ENCODE data around the gene RERE.
"Not testable (repeated sequence)": the region's sequence is repeated elsewhere in the genome, so short reads cannot be mapped to it uniquely, and the experiment has no call there.

Gene RERE

GRCh38 chr1:8718850-8719361 lies 98.5 kb downstream of the RERE start:
- DNase-seq, result peak in 6 of 56 donors; percentile 7 to 27 (median 12)

DNA sequence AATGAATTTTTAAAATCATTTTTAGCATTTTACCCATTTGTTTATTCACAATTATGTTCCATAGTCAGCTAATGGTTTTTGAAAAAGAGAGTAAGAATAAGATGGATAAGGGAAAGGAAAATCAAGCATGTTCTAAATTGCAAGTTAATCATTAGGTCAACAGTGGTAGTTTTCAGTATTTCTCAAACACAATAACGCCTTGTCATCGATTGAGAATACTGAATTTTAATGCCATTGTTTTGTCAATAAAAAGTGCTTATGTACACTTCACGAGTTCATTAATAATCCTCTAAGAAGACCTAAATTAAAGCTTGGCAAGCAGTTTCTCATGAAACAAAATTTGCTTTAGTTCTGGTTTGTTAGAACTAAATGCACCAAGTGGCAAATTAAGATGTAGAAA lies 100.3 kb downstream of the RERE start:
- no peak for DNase-seq

DNA sequence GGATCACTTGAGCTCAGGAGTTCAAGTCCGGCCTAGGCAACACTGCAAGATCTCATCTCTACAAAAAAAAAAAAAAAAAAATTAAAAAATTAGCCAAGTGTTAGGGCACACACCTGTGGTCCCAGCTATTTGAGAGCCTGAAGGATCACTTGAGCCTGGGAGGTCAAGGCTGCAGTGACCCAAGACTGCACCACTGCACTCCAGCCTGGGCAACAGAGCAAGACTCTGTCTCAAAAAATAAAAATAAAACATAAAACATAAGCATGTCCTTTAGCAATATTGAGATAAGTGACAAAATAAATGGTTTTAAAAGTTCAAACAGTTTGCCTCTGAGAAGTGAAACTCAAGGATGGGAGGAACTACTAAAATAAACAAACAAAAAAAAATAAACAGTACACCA lies 101.2 kb downstream of the RERE start:
- DNase-seq, result no peak

GRCh38 chr1:8714173-8714572 lies 103.3 kb downstream of the RERE start:
- DNase-seq, result no peak

DNA sequence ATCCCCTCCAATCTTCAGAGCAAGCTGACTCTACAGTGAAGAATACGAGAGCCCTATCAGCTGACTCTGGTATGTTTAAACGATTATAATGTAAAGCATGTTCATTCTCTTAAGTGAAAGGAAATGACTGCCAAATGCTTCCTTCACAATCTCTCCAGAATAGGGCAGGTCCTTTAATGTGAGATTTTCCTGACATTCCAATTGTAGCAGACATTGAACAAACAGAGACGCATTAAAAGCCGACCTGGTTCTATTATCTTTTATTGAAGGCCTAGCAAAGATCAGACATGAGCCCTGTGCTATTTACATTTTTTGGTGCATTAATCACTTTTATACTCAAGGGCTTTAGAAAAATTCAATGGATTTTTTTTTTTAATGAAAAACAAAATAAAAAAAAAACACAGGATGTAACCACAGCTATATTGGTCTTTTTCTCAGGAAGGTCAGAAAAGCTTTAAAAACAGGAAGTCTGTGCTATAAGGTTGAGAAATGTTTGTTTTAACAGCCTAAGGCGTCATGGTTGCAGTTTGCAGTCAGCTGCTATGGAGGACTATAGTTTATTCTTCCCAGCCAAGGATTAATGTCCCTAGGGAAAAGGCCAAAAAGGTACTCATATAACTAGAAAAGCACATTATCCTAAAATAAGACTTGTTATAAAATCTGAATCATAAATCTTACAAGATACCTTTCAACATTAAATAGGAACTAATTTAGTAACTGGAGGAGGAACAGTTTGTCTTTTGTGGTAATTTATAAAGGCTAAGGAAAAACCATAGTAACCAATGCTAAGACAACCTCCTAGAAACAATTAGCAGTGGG lies 104.8 kb downstream of the RERE start:
- no peak for DNase-seq

DNA sequence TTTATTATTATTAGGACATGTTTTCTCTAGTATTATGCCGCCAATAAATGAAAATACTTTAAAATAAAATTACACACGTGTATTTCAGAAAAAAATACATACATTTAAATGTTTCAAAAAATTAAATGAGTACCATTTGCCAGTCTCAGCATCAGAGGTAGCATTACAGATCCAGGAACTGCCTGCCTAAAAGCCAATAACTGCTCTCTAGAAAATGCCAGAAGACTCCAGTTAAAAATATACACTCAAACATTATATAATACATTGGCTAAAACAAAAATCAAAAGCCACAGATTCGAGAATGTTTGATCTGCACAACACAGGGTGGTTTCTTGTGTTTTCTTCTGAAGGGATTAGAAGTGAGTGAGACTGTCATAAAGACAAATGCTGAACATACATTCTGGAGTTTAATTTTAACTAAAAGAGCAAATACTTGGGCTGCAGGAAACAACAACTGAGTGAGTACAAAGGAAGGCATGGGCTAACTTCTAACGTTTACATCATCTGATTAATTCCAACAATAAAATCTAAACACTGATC lies 105.5 kb downstream of the RERE start:
- no peak for DNase-seq

- DNase-seq, result no peak
Observed at GRCh38 chr1:8711151-8711550, 106.3 kb downstream of the RERE start.

DNA sequence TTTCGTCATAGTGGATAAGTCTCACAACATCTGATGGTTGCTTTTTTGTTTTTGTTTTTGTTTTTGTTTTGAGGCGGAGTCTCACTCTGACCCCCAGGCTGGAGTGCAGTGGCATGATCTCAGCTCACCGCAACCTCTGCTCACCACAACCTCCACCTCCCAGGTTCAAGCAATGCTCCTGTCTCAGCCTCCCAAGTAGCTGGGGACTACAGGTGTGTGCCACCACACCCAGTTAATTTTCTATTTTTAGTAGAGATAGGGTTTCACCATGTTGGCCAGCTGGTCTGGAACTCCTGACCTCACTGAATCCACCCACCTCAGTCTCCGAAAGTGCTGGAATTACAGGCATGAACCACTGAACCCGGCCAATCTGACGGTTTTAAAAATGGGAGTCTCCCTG lies 109.2 kb downstream of the RERE start:
- DNase-seq, result no peak

- no peak for DNase-seq
Observed at GRCh38 chr1:8706995-8707396, 110.4 kb downstream of the RERE start.

GRCh38 chr1:8706291-8706690 lies 111.1 kb downstream of the RERE start:
- DNase-seq, result no peak

GRCh38 chr1:8704866-8705506 lies 112.5 kb downstream of the RERE start:
- no peak for DNase-seq

GRCh38 chr1:8702850-8703810 lies 114.3 kb downstream of the RERE start:
- peak in 55 of 56 donors; percentile 47 to 95 (median 88) for DNase-seq

DNA sequence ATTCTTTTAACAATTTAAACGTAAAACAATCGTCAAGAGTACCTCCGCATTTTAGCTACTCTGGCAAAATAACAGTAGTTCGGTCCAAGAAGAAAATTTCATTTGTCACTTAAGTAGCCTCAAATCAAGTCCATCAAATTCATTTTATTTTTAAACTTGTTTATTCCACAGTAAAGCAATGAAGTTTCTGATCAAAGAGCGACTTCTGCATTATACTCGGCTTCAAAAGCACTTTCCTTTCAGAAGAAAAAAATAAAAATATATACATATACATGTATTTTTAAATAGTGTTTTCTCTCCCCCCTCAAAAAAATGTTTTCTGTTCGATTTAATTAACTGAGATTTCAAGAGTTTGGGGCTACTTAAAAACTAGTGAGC lies 115.0 kb downstream of the RERE start:
- DNase-seq, result no peak

DNA sequence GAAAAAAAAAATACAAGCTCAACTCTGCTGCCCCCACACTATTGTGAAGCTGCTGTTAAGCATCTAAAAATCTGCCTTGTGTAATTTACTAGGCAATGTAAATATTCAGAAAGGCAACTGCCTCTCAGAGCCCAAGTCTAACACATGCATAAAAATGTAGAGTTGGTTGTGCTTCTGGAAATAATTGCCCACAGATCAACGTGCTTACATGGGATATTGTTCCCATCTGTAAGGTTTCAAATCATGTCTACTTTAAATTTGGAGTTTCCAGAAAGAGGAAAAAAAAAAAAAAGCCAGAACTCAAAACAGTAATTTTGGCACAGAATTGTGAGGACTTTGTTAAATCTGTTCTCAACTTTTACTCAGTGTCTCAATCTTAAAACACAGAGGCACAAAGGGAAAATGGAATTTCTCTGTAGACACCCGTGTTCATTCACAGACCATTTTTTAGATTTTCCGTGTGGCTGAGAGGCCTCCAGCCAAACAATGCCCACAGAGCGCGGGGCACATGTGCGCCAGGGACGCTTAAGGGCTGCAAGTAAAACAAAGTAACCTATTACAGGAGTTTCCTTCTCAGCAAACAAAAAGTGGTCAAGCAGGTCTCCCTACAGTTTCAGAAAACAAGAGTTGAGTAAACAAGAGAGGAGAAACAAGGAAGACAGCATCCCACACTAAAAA lies 115.5 kb downstream of the RERE start:
- DNase-seq, result peak in 4 of 56 donors; percentile 7 to 33 (median 30)

GRCh38 chr1:8699679-8700078 lies 117.8 kb downstream of the RERE start:
- no peak for DNase-seq

DNA sequence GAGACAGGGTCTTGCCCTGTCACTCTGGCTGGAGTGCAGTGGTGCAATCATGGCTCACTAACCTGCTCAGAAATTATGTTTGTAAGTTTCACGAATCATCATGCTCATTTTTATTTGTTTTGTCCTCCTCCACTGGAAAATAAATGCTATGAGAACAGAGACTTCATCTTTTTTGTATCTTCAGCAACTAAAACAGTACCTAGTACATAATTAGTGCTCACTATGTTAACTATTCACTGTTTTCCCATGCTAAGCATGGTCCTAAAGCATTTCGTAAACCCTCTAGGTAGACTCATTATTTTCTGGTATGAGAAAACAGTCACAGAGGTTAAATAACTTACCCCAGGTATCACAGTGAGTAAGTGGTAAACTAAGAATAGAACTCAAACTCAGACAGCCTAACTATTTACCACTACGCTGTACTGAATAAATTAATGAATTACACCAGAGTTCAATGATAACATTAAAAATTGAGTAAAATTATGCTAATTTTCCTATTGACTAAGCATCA lies 118.4 kb downstream of the RERE start:
- DNase-seq, result no peak

GRCh38 chr1:8698012-8698630 lies 119.3 kb downstream of the RERE start:
- DNase-seq, result no peak

DNA sequence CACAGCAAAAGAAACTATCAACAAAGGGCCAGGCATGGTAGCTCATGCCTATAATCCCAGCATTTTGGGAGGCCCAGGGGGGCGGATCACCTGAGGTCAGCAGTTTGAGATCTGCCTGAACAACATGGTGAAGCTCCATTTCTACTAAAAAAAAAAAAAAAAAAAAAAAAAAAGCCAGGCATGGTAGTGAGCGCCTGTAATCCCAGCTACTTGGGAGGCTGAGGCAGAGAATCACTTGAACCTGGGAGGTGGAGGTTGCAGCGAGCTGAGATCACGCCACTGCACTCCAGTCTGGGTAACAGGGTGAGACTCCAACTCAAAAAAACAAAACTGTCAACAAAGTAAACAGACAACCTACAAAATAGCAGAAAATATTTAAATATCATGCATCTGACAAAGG lies 122.0 kb downstream of the RERE start:
- DNase-seq, result not testable (repeated sequence)

DNA sequence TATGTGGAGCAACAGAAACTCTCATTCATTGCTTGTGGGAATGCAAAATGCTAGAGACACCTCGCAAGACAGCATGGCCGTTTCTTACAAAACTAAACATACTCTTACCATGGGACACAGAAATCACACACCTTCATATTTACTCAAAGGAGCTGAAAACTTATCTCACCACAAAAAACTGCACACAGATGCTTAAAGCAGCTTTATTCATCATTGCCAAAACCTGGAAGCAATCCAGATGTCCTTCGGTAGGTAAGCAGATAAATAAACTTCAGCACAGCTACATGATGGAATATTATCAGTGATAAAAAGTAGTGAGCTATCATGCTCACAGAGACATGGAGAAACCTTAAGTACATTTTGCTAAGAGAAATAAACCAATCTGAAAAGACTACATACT lies 124.3 kb downstream of the RERE start:
- no peak for DNase-seq

GRCh38 chr1:8691662-8692061 lies 125.8 kb downstream of the RERE start:
- DNase-seq, result no peak
